ENCODE results near the gene FHOD1.

The FHOD1 gene

GRCh38 chr16:67228905-67229304, 18.4 kb downstream of the FHOD1 start:
- H3K4me3 ChIP-seq (ENCODE audit: low read depth, low read length): no peak overlapping the region
- no peak for TF ChIP-seq CTCF (IDR thresholded peaks at IDR 0.05; ENCODE audit: low read depth, low read length)

- peak overlapping the region; percentile 99 for H3K4me3 ChIP-seq (ENCODE audit: low read depth, low read length)
- no peak for TF ChIP-seq CTCF (IDR thresholded peaks at IDR 0.05; ENCODE audit: low read depth, low read length)
Observed at GRCh38 chr16:67228034-67228785, 19.1 kb downstream of the FHOD1 start.

- TF ChIP-seq CTCF (IDR thresholded peaks at IDR 0.05; ENCODE audit: low read depth, low read length): no peak
- peak overlapping the region; percentile 99 for H3K4me3 ChIP-seq (ENCODE audit: low read depth, low read length)
Observed at GRCh38 chr16:67227567-67227921, 19.7 kb downstream of the FHOD1 start.

- peak within 1 kb of the TSS; percentile 99 for H3K4me3 ChIP-seq (ENCODE audit: low read depth, low read length)
- no peak for TF ChIP-seq CTCF (IDR thresholded peaks at IDR 0.05; ENCODE audit: low read depth, low read length)
Observed at GRCh38 chr16:67226804-67227566, 20.3 kb downstream of the FHOD1 start, which contains the start of gene TMEM208. Gene TMEM208 (plus strand): TSS chr16:67227130. CDS start chr16:67227219, 89 bp downstream.

DNA sequence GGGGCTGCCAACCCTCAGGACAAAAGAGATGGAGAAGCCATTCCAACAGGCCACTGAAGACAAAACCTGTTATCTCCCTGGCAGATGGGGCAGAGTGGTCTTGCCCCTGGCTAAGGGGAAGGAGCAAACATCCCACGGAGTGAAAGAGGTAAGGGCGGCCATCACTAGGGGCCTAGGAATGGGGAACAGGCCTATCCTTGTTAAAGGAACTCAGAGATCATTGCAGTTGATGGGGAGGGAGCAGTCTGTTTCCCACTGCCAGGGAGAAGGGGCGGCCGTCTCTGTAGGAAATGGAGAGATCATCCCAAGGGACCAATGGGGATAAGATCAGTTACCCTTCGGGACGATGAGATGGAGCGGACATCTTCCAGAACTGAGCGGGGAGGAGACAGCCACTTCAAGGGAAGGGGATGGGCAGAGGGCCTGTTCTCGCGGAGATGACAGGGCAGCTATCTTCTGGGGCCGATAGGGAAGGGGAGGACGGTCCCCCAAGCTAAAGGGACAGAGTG, 20.9 kb downstream of the FHOD1 start:
- peak overlapping the region; percentile 99 for H3K4me3 ChIP-seq (ENCODE audit: low read depth, low read length)
- TF ChIP-seq CTCF (IDR thresholded peaks at IDR 0.05; ENCODE audit: low read depth, low read length): no peak

DNA sequence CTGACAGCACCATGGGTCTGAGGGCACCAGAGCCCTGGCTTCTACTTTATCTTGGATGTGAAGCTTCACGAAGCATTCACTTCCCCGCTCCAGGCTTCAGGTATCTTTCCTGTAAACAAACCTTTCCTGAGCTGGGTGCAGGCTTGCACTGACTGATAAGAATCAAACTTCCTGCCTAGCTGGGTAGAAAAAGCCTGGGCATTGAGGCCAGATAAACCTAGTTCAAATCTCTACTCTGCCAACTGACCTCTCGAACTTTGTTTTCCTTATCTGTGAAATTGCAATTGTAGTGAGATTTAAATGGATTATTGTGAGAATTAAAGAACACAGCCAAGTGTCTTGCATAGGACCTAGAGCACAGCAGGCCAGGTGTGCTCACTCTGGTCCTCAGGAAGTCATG, 23.3 kb downstream of the FHOD1 start:
- TF ChIP-seq CTCF (IDR thresholded peaks at IDR 0.05; ENCODE audit: low read depth, low read length): no peak

More for the DNA sequence above, 23.3 kb downstream of the FHOD1 start:
- H3K4me3 ChIP-seq (ENCODE audit: low read depth, low read length): no peak overlapping the region
